HG03342 (cell line): ENCODE measurements around the gene TPP2.

ENCODE experiments used
- ATAC-seq: cut with Tn5 transposase; IDR thresholded peaks from one replicate; pipeline ENCODE4 v1.9.1; 2021; ENCODE audit warnings: mild to moderate bottlenecking, moderate library complexity; ENCODE audit not compliant: unreplicated experiment

The TPP2 gene

GRCh38 chr13:102718746-102719145 lies 122.0 kb downstream of the TPP2 start:
- no peak for ATAC-seq

- no peak for ATAC-seq
Observed at GRCh38 chr13:102721800-102722231, 125.0 kb downstream of the TPP2 start.

GRCh38 chr13:102724923-102725322 lies 128.1 kb downstream of the TPP2 start:
- ATAC-seq, result no peak

GRCh38 chr13:102726430-102726829 lies 129.6 kb downstream of the TPP2 start:
- no peak for ATAC-seq
